Activated CD8-positive, alpha-beta memory T cell treated with anti-CD3 and anti-CD28 coated beads for 24 hours (primary cell): ENCODE measurements around the gene CCDC28A.

ENCODE experiments used
- DNase-seq: peaks from one replicate; pipeline ENCODE4 v3.0.0-alpha.2; 2020

CCDC28A gene

GRCh38 chr6:138796771-138797170, 23.2 kb downstream of the CCDC28A start:
- no peak for DNase-seq

- DNase-seq: no peak
Measured at GRCh38 chr6:138797806-138798446, 24.4 kb downstream of the CCDC28A start.

- no peak for DNase-seq
Measured at GRCh38 chr6:138800377-138801150, 27.0 kb downstream of the CCDC28A start.

- DNase-seq: no peak
Measured at GRCh38 chr6:138803331-138803730, 29.8 kb downstream of the CCDC28A start.

GRCh38 chr6:138803861-138804260, 30.3 kb downstream of the CCDC28A start:
- no peak for DNase-seq

GRCh38 chr6:138805016-138805765, 31.6 kb downstream of the CCDC28A start:
- DNase-seq: no peak

GRCh38 chr6:138806889-138807288, 33.3 kb downstream of the CCDC28A start:
- no peak for DNase-seq

GRCh38 chr6:138809677-138810076, 36.1 kb downstream of the CCDC28A start:
- no peak for DNase-seq

GRCh38 chr6:138811866-138812265, 38.3 kb downstream of the CCDC28A start:
- no peak for DNase-seq

GRCh38 chr6:138814179-138814834, 40.7 kb downstream of the CCDC28A start:
- no peak for DNase-seq

- DNase-seq: no peak
Measured at GRCh38 chr6:138815221-138815620, 41.7 kb downstream of the CCDC28A start.

- no peak for DNase-seq
Measured at GRCh38 chr6:138815797-138816528, 42.4 kb downstream of the CCDC28A start.

- no peak for DNase-seq
Measured at GRCh38 chr6:138817799-138818198, 44.2 kb downstream of the CCDC28A start.

- DNase-seq: no peak
Measured at GRCh38 chr6:138818496-138819194, 45.1 kb downstream of the CCDC28A start.

GRCh38 chr6:138821519-138821918, 48.0 kb downstream of the CCDC28A start:
- DNase-seq: no peak

GRCh38 chr6:138824482-138825144, 51.0 kb downstream of the CCDC28A start:
- no peak for DNase-seq

- DNase-seq: no peak
Measured at GRCh38 chr6:138830248-138830647, 56.7 kb downstream of the CCDC28A start.

- no peak for DNase-seq
Measured at GRCh38 chr6:138832182-138832581, 58.6 kb downstream of the CCDC28A start.

- DNase-seq: no peak
Measured at GRCh38 chr6:138833816-138834539, 60.4 kb downstream of the CCDC28A start.

- no peak for DNase-seq
Measured at GRCh38 chr6:138837246-138837645, 63.7 kb downstream of the CCDC28A start.
